DLD1 (cell line): ENCODE data around the gene ADGRG3.
"Not testable (repeated sequence)": the region's sequence is repeated elsewhere in the genome, so short reads cannot be mapped to it uniquely, and the experiment has no call there.

Source experiments
- in situ Hi-C: cut with HindIII; loops from 2 replicates; pipeline ENCODE4 v1.10.0; 2017; ENCODE audit warnings: low sequenced_read_pairs

Gene ADGRG3

DNA sequence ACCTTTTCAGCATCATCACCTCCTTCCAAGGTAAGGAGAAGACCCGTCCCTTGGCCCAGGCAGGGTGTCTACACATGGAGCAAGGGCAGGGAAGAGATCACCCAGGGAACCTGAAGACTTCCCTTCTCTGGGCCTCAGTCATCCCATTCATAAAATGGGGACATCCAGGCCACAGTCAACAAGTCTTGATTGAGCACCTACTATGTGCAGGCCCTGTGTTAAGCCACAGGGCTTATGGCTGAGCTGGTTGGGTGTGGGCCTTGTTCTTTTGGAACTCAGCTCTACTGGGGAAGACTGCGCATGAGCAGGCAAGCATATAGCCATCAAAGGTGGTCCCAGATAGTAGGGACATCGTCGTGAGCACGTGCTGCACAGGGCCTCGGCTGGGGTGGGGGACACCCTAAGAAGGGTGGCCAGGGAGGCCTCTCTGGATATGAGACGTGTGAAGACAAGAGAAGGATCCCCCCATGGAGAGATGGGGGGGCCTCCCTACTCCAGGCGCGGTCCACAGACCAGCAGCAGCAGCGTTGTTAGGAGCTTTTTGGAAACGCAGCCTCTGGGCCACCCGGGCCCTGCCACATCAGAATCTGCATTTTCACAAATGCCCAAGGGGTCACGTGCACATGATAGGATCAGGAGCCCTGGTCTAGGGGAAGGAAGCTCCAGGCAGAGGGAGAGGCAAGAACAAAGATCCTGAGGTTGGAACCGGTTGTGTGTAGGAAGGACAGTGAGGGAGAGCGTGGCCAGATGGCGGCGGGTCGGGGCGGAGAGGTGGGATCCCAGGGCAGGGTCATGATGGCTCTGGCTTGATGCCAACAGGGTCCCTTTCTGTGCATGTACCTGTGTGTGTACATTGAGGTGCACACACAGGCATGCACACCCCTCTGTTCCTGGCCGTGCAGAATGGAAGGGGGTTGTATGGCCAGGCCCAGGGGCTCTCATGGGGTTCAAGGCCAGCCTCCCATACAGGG lies 5.9 kb upstream of the ADGRG3 start:
- in situ Hi-C loops: no loop called here

- in situ Hi-C loops: no loop called here
These were observed 4.7 kb upstream of the ADGRG3 start for GRCh38 chr16:57663436-57663835.

DNA sequence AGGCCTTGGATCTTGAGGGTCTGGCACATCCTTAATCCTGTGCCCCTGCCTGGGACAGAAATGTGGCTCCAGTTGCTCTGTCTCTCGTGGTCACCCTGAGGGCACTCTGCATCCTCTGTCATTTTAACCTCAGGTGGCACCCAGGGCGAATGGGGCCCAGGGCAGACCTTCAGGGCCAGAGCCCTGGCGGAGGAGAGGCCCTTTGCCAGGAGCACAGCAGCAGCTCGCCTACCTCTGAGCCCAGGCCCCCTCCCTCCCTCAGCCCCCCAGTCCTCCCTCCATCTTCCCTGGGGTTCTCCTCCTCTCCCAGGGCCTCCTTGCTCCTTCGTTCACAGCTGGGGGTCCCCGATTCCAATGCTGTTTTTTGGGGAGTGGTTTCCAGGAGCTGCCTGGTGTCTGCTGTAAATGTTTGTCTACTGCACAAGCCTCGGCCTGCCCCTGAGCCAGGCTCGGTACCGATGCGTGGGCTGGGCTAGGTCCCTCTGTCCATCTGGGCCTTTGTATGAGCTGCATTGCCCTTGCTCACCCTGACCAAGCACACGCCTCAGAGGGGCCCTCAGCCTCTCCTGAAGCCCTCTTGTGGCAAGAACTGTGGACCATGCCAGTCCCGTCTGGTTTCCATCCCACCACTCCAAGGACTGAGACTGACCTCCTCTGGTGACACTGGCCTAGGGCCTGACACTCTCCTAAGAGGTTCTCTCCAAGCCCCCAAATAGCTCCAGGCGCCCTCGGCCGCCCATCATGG lies 4.0 kb upstream of the ADGRG3 start:
- in situ Hi-C loops: no loop called here

GRCh38 chr16:57664662-57665025 lies 3.5 kb upstream of the ADGRG3 start:
- in situ Hi-C loops: no loop called here

DNA sequence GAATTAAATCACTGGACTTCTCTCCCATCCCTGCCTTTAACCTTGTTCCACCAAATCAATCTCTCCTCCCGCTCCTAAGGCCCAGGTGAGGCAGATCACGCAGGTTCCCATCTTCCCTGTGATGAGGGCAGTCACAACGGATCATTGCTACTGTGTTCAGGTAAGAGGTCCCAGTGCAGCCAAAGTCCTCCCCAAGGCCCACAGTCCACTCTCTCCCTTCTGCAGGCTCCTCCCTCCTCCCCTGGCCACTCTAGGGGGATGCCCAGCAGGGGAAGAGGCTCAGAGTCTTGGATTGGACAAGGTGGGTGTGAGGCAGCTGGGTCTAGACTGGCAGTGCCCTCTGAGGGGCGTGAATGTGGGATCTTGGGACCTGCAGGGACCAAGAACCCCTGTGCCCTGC lies 2.6 kb upstream of the ADGRG3 start:
- in situ Hi-C loops: no loop called here

GRCh38 chr16:57666353-57667047 lies 1.6 kb upstream of the ADGRG3 start:
- in situ Hi-C loops: no loop called here

GRCh38 chr16:57667048-57667525 lies 1.0 kb upstream of the ADGRG3 start:
- in situ Hi-C loops: no loop called here

GRCh38 chr16:57667526-57668262 lies 412 bp upstream of the ADGRG3 start:
- in situ Hi-C loops: no loop called here

GRCh38 chr16:57668630-57669475 lies 747 bp downstream of the ADGRG3 start:
- in situ Hi-C loops: no loop called here

GRCh38 chr16:57669476-57670162 lies 1.5 kb downstream of the ADGRG3 start:
- in situ Hi-C loops: no loop called here

DNA sequence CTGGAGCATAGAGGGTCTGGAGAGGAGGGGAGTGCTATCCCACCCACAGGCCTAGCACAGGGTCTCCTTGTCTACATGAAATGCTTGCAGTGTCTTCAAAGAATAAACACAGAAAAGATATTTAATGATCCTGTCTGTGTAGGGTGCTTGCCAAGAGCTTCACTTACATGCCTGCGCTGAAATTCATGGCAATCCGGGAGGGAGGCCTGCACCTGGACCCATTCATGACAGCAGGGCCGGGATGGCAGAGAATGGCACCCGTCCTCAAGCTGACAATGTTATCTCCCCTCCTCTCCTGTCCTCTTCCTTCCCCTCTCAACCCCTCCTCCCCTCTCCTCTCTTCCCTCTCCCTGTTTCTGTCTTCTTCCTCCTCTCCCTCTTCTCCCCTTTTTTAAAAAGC lies 2.1 kb downstream of the ADGRG3 start:
- in situ Hi-C loops: no loop called here

DNA sequence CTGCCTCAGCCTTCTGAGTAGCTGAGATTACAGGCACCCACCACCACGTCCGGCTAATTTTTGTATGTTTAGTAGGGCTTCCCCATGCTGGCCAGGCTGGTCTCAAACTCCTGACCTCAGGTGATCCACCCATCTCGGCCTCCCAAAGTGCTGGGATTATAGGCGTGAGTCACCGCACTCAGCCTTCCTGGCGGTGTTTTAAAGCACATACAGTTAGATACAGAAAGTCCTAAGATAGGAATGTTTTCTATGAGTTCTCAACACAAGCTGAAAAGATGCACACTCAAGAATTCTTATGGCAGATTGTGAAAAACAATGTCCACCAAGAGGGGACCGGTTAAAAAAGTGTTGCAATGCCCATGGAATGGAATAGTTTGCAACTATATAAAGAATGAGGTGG lies 3.3 kb downstream of the ADGRG3 start:
- in situ Hi-C loops: not testable (repeated sequence)

- in situ Hi-C loops: no loop called here
These were observed 4.3 kb downstream of the ADGRG3 start for GRCh38 chr16:57672416-57672815.

GRCh38 chr16:57672824-57673223 lies 4.7 kb downstream of the ADGRG3 start:
- in situ Hi-C loops: no loop called here

- in situ Hi-C loops: no loop called here
These were observed 7.8 kb downstream of the ADGRG3 start for GRCh38 chr16:57675741-57676551.

GRCh38 chr16:57676553-57677085 lies 8.5 kb downstream of the ADGRG3 start:
- in situ Hi-C loops: no loop called here

- in situ Hi-C loops: no loop called here
These were observed 9.7 kb downstream of the ADGRG3 start for GRCh38 chr16:57677622-57678369.
